GM21717 (cell line): ENCODE data around the gene ATP8B1.
A peak's percentile ranks its signal among the peaks of the same experiment; 100 is the strongest.

ENCODE experiments used
- ATAC-seq: cut with Tn5 transposase; IDR thresholded peaks from one replicate; pipeline ENCODE4 v1.9.1; 2021; ENCODE audit warnings: mild to moderate bottlenecking, moderate library complexity; ENCODE audit not compliant: unreplicated experiment

Gene ATP8B1

GRCh38 chr18:57819671-57820460 is 16.8 kb upstream of the ATP8B1 start:
- ATAC-seq: peak; percentile 53

- no peak for ATAC-seq
Observed at GRCh38 chr18:57819119-57819518, 16.0 kb upstream of the ATP8B1 start.

GRCh38 chr18:57816208-57816954 is 13.3 kb upstream of the ATP8B1 start:
- ATAC-seq: no peak

GRCh38 chr18:57814555-57814954 is 11.4 kb upstream of the ATP8B1 start:
- ATAC-seq: no peak

- no peak for ATAC-seq
Observed at GRCh38 chr18:57813245-57813644, 10.1 kb upstream of the ATP8B1 start.

GRCh38 chr18:57812126-57812477 is 9.0 kb upstream of the ATP8B1 start:
- ATAC-seq: no peak

GRCh38 chr18:57811477-57812125 is 8.5 kb upstream of the ATP8B1 start:
- ATAC-seq: no peak

GRCh38 chr18:57809190-57809589 is 6.1 kb upstream of the ATP8B1 start:
- ATAC-seq: no peak

GRCh38 chr18:57807336-57808117 is 4.4 kb upstream of the ATP8B1 start:
- no peak for ATAC-seq

GRCh38 chr18:57806978-57807285 is 3.8 kb upstream of the ATP8B1 start:
- no peak for ATAC-seq

- ATAC-seq: no peak
Observed at GRCh38 chr18:57806201-57806977, 3.3 kb upstream of the ATP8B1 start.

- no peak for ATAC-seq
Observed at GRCh38 chr18:57805117-57805516, 2.0 kb upstream of the ATP8B1 start.

- ATAC-seq: no peak
Observed at GRCh38 chr18:57804557-57804956, 1.4 kb upstream of the ATP8B1 start.

GRCh38 chr18:57802213-57803102 is 657 bp downstream of the ATP8B1 start:
- no peak for ATAC-seq

- ATAC-seq: no peak
Observed at GRCh38 chr18:57801761-57802212, 1.3 kb downstream of the ATP8B1 start.

GRCh38 chr18:57801325-57801724 is 1.8 kb downstream of the ATP8B1 start:
- ATAC-seq: no peak

- ATAC-seq: no peak
Observed at GRCh38 chr18:57798713-57799373, 4.3 kb downstream of the ATP8B1 start.

GRCh38 chr18:57797209-57797651 is 5.9 kb downstream of the ATP8B1 start:
- ATAC-seq: no peak
